ENCODE results near the gene PPP4R3A. TPM values are rescaled to one million over a fixed set of nuclear protein-coding genes. Genes with fewer than 3 reads are reported as not detected.
A peak's percentile ranks its signal among the peaks of the same experiment; 100 is the strongest.
"Not testable (repeated sequence)": the region's sequence is repeated elsewhere in the genome, so short reads cannot be mapped to it uniquely, and the experiment has no call there.

PPP4R3A gene
- total RNA-seq, 2 experiments from 2014 or later: 121 to 129 TPM

- Mint-ChIP-seq H3K27me3 (ENCODE audit: low read depth) (no peaks in the 10 kb centered on the region), H3K36me3 (ENCODE audit: low read depth) (peaks cover 80% of the 10 kb centered on the region), H3K4me1 (ENCODE audit: low read depth) (no peaks in the 10 kb centered on the region), H3K4me3 (no peak overlapping the region), H3K9me3 (ENCODE audit: insufficient read depth) (no peaks in the 10 kb centered on the region), H3K27ac (no peak overlapping the region)
- ATAC-seq: no peak
- CTCF ChIA-PET: no interaction called here
- POLR2A ChIA-PET: no interaction called here
- DNase-seq: no peak
Measured at GRCh38 chr14:91466192-91466591, 43.9 kb downstream of the PPP4R3A start.

GRCh38 chr14:91464615-91465205 lies 45.4 kb downstream of the PPP4R3A start:
- POLR2A ChIA-PET: no interaction called here
- Mint-ChIP-seq H3K4me3 (no peak overlapping the region), H3K36me3 (ENCODE audit: low read depth) (peaks cover 78% of the 10 kb centered on the region), H3K9me3 (ENCODE audit: insufficient read depth) (no peaks in the 10 kb centered on the region), H3K27ac (no peak overlapping the region), H3K27me3 (ENCODE audit: low read depth) (no peaks in the 10 kb centered on the region), H3K4me1 (ENCODE audit: low read depth) (no peaks in the 10 kb centered on the region)
- DNase-seq (no peak), ATAC-seq (no peak)
- CTCF ChIA-PET: interaction anchor here (1.2 to 1.4 kb wide), 2 partner anchors 11 to 38 kb away, joined by 3 to 4 read pairs; no protein-coding TSS in a partner anchor

GRCh38 chr14:91458612-91459011 lies 51.5 kb downstream of the PPP4R3A start:
- DNase-seq (no peak), ATAC-seq (no peak)
- no peak overlapping the region for H3K27ac Mint-ChIP-seq
- H3K4me1 Mint-ChIP-seq (ENCODE audit: low read depth): peaks cover 24% of the 10 kb centered on the region
- POLR2A ChIA-PET: no interaction called here
- H3K9me3 Mint-ChIP-seq (ENCODE audit: insufficient read depth): no peaks in the 10 kb centered on the region
- no peak overlapping the region for H3K4me3 Mint-ChIP-seq
- H3K36me3 Mint-ChIP-seq (ENCODE audit: low read depth): peaks cover 74% of the 10 kb centered on the region
- CTCF ChIA-PET: no interaction called here
- H3K27me3 Mint-ChIP-seq (ENCODE audit: low read depth): no peaks in the 10 kb centered on the region

GRCh38 chr14:91456283-91456682 lies 53.8 kb downstream of the PPP4R3A start:
- ATAC-seq: no peak
- CTCF ChIA-PET: interaction anchor here (0.9 kb wide), 1 partner anchor 29 kb away, joined by 3 read pairs; no protein-coding TSS in a partner anchor

GRCh38 chr14:91454580-91454979 lies 55.5 kb downstream of the PPP4R3A start:
- ATAC-seq (no peak), DNase-seq (no peak)
- Mint-ChIP-seq H3K27me3 (ENCODE audit: low read depth) (peaks cover 2% of the 10 kb centered on the region), H3K4me1 (ENCODE audit: low read depth) (peaks cover 24% of the 10 kb centered on the region), H3K4me3 (no peak overlapping the region), H3K27ac (peak overlapping the region; percentile 44), H3K36me3 (ENCODE audit: low read depth) (peaks cover 44% of the 10 kb centered on the region), H3K9me3 (ENCODE audit: insufficient read depth) (no peaks in the 10 kb centered on the region)
- CTCF ChIA-PET: interaction anchor here (1.0 to 1.3 kb wide), 2 partner anchors 10 to 131 kb away, joined by 3 to 4 read pairs; no protein-coding TSS in a partner anchor
- POLR2A ChIA-PET: no interaction called here

More at GRCh38 chr14:91456283-91456682, 53.8 kb downstream of the PPP4R3A start:
- peaks cover 2% of the 10 kb centered on the region for H3K27me3 Mint-ChIP-seq (ENCODE audit: low read depth)
- peaks cover 24% of the 10 kb centered on the region for H3K4me1 Mint-ChIP-seq (ENCODE audit: low read depth)
- peak overlapping the region; percentile 6 for H3K27ac Mint-ChIP-seq
- POLR2A ChIA-PET: interaction anchor here (0.6 kb wide), 1 partner anchor 426 kb away, joined by 3 read pairs; no protein-coding TSS in a partner anchor
- no peak overlapping the region for H3K4me3 Mint-ChIP-seq
- no peaks in the 10 kb centered on the region for H3K9me3 Mint-ChIP-seq (ENCODE audit: insufficient read depth)
- H3K36me3 Mint-ChIP-seq (ENCODE audit: low read depth): peaks cover 57% of the 10 kb centered on the region
- no peak for DNase-seq

GRCh38 chr14:91454155-91454554 lies 56.0 kb downstream of the PPP4R3A start:
- Mint-ChIP-seq H3K36me3 (ENCODE audit: low read depth) (peaks cover 44% of the 10 kb centered on the region), H3K4me3 (no peak overlapping the region), H3K27me3 (ENCODE audit: low read depth) (peaks cover 2% of the 10 kb centered on the region), H3K9me3 (ENCODE audit: insufficient read depth) (no peaks in the 10 kb centered on the region), H3K4me1 (ENCODE audit: low read depth) (peaks cover 24% of the 10 kb centered on the region), H3K27ac (peak overlapping the region; percentile 21)
- ChIA-PET POLR2A (no interaction called here), CTCF (interaction anchor here (1.0 to 1.3 kb wide), 2 partner anchors 10 to 131 kb away, joined by 3 to 4 read pairs; no protein-coding TSS in a partner anchor)
- no peak for ATAC-seq
- DNase-seq: no peak

- no peak overlapping the region for H3K4me3 Mint-ChIP-seq
- no peak for ATAC-seq
- no peak overlapping the region for H3K27ac Mint-ChIP-seq
- peaks cover 39% of the 10 kb centered on the region for H3K36me3 Mint-ChIP-seq (ENCODE audit: low read depth)
- peaks cover 24% of the 10 kb centered on the region for H3K4me1 Mint-ChIP-seq (ENCODE audit: low read depth)
- no peak for DNase-seq
- peaks cover 2% of the 10 kb centered on the region for H3K27me3 Mint-ChIP-seq (ENCODE audit: low read depth)
- CTCF ChIA-PET: interaction anchor here (1.0 to 1.3 kb wide), 2 partner anchors 11 to 130 kb away, joined by 3 to 4 read pairs; no protein-coding TSS in a partner anchor
- POLR2A ChIA-PET: no interaction called here
- H3K9me3 Mint-ChIP-seq (ENCODE audit: insufficient read depth): no peaks in the 10 kb centered on the region
Measured at GRCh38 chr14:91453744-91454143, 56.4 kb downstream of the PPP4R3A start.

GRCh38 chr14:91444335-91445020 lies 65.6 kb downstream of the PPP4R3A start:
- H3K4me1 Mint-ChIP-seq (ENCODE audit: low read depth): no peaks in the 10 kb centered on the region
- ChIA-PET CTCF (no interaction called here), POLR2A (interaction anchor here (1.0 kb wide), 1 partner anchor 206 kb away, joined by 3 read pairs; no protein-coding TSS in a partner anchor)
- peaks cover 28% of the 10 kb centered on the region for H3K27me3 Mint-ChIP-seq (ENCODE audit: low read depth)
- H3K36me3 Mint-ChIP-seq (ENCODE audit: low read depth): no peaks in the 10 kb centered on the region
- H3K4me3 Mint-ChIP-seq: no peak overlapping the region
- ATAC-seq (no peak), DNase-seq (no peak)
- H3K27ac Mint-ChIP-seq: no peak overlapping the region
- peaks cover 4% of the 10 kb centered on the region for H3K9me3 Mint-ChIP-seq (ENCODE audit: insufficient read depth)

- DNase-seq: no peak
- no peak overlapping the region for H3K27ac Mint-ChIP-seq
- POLR2A ChIA-PET: no interaction called here
- H3K27me3 Mint-ChIP-seq (ENCODE audit: low read depth): peaks cover 11% of the 10 kb centered on the region
- H3K4me3 Mint-ChIP-seq: no peak overlapping the region
- peaks cover 8% of the 10 kb centered on the region for H3K9me3 Mint-ChIP-seq (ENCODE audit: insufficient read depth)
- no peaks in the 10 kb centered on the region for H3K36me3 Mint-ChIP-seq (ENCODE audit: low read depth)
- CTCF ChIA-PET: interaction anchor here (2.2 kb wide), 1 partner anchor 12 kb away, joined by 5 read pairs; no protein-coding TSS in a partner anchor
- H3K4me1 Mint-ChIP-seq (ENCODE audit: low read depth): no peaks in the 10 kb centered on the region
- ATAC-seq: no peak
Measured at GRCh38 chr14:91439345-91439744, 70.8 kb downstream of the PPP4R3A start.

- Mint-ChIP-seq H3K36me3 (ENCODE audit: low read depth) (no peaks in the 10 kb centered on the region), H3K27ac (no peak overlapping the region), H3K4me3 (no peak overlapping the region), H3K4me1 (ENCODE audit: low read depth) (no peaks in the 10 kb centered on the region), H3K27me3 (ENCODE audit: low read depth) (peaks cover 6% of the 10 kb centered on the region), H3K9me3 (ENCODE audit: insufficient read depth) (peaks cover 8% of the 10 kb centered on the region)
- CTCF ChIA-PET: interaction anchor here (2.2 kb wide), 1 partner anchor 11 kb away, joined by 5 read pairs; no protein-coding TSS in a partner anchor
- no peak for ATAC-seq
- POLR2A ChIA-PET: no interaction called here
- no peak for DNase-seq
Measured at GRCh38 chr14:91438845-91439244, 71.3 kb downstream of the PPP4R3A start.

GRCh38 chr14:91436266-91436665 lies 73.8 kb downstream of the PPP4R3A start:
- H3K4me3 Mint-ChIP-seq; H3K9me3 Mint-ChIP-seq (ENCODE audit: insufficient read depth); ATAC-seq; H3K36me3 Mint-ChIP-seq (ENCODE audit: low read depth); H3K4me1 Mint-ChIP-seq (ENCODE audit: low read depth); H3K27me3 Mint-ChIP-seq (ENCODE audit: low read depth); DNase-seq; POLR2A ChIA-PET; H3K27ac Mint-ChIP-seq; CTCF ChIA-PET: not testable (repeated sequence)

GRCh38 chr14:91429385-91429784 lies 80.7 kb downstream of the PPP4R3A start:
- ATAC-seq (no peak), DNase-seq (no peak)
- ChIA-PET CTCF (interaction anchor here (0.7 to 1.2 kb wide), 2 partner anchors 10 to 11 kb away, joined by 3 read pairs; no protein-coding TSS in a partner anchor), POLR2A (no interaction called here)
- Mint-ChIP-seq H3K9me3 (ENCODE audit: insufficient read depth) (no peaks in the 10 kb centered on the region), H3K27me3 (ENCODE audit: low read depth) (no peaks in the 10 kb centered on the region), H3K4me3 (no peak overlapping the region), H3K36me3 (ENCODE audit: low read depth) (no peaks in the 10 kb centered on the region), H3K4me1 (ENCODE audit: low read depth) (peaks cover 14% of the 10 kb centered on the region), H3K27ac (no peak overlapping the region)

Data from activated CD8-positive, alpha-beta T cell treated with anti-CD3 and anti-CD28 coated beads, Interleukin-2, amount 10 ng/mL, durations not matched to agents 7 days and 5 days (primary cell).